HepG2 (cell line): ENCODE measurements around the gene CTSV. TPM values are rescaled to one million over a fixed set of nuclear protein-coding genes. Genes with fewer than 3 reads are reported as not detected.

Source experiments
- AHDC1 ChIP-seq: sonication (generic); formaldehyde crosslinking; IDR thresholded peaks from 2 replicates; pipeline ENCODE4 v1.5.1; 2020; ENCODE audit warnings: mild to moderate bottlenecking, missing genetic modification reagents, borderline replicate concordance
- JUN ChIP-seq: sonication (generic); formaldehyde crosslinking; IDR thresholded peaks from 2 replicates; pipeline ENCODE4 v1.4.0; 2020; ENCODE audit warnings: mild to moderate bottlenecking, missing genetic modification reagents
- MLX ChIP-seq: IDR thresholded peaks from 2 replicates; pipeline ENCODE4 v1.6.1; 2016
- NFE2 ChIP-seq: sonication (generic); formaldehyde crosslinking; IDR thresholded peaks from 2 replicates; pipeline ENCODE4 v1.4.0; 2020; ENCODE audit warnings: missing genetic modification reagents
- NFE2L1 ChIP-seq: sonication (generic); formaldehyde crosslinking; IDR thresholded peaks from 2 replicates; pipeline ENCODE4 v1.4.0; 2020; ENCODE audit warnings: missing genetic modification reagents, mild to moderate bottlenecking, borderline replicate concordance
- PATZ1 ChIP-seq: sonication (generic); formaldehyde crosslinking; IDR thresholded peaks from 2 replicates; pipeline ENCODE4 v1.4.0; 2020; ENCODE audit warnings: missing genetic modification reagents
- PLSCR1 ChIP-seq: sonication (generic); formaldehyde crosslinking; IDR thresholded peaks from 2 replicates; pipeline ENCODE4 v1.5.0; 2020; ENCODE audit warnings: missing genetic modification reagents, mild to moderate bottlenecking, borderline replicate concordance
- SOX6 ChIP-seq, 2 experiments: fragments of 450-650 bp in 1 of 2; sonication (generic) in 1 of 2; formaldehyde crosslinking in 1 of 2; IDR thresholded peaks; 2 replicates each; pipeline versions ENCODE4 v1.4.0 to v1.6.1; 2017 to 2020; ENCODE audit warnings: antibody characterized with exemption in 1 of 2, mild to moderate bottlenecking in 1 of 2, missing genetic modification reagents in 1 of 2
- TIGD3 ChIP-seq: sonication (generic); formaldehyde crosslinking; IDR thresholded peaks from 2 replicates; pipeline ENCODE4 v1.5.1; 2020; ENCODE audit warnings: mild to moderate bottlenecking, missing genetic modification reagents, borderline replicate concordance
- ZBTB7B ChIP-seq: sonication (generic); formaldehyde crosslinking; IDR thresholded peaks from 2 replicates; pipeline ENCODE4 v1.4.0; 2020; ENCODE audit warnings: missing genetic modification reagents
- ZNF333 ChIP-seq: sonication (generic); formaldehyde crosslinking; IDR thresholded peaks from 2 replicates; pipeline ENCODE4 v1.4.0; 2020; ENCODE audit warnings: mild to moderate bottlenecking, missing genetic modification reagents, borderline replicate concordance
- ZNF510 ChIP-seq: sonication (generic); formaldehyde crosslinking; IDR thresholded peaks from 2 replicates; pipeline ENCODE4 v1.4.0; 2020; ENCODE audit warnings: low read depth, mild to moderate bottlenecking, missing genetic modification reagents
- ZNF589 ChIP-seq: sonication (generic); formaldehyde crosslinking; conservative IDR thresholded peaks from 2 replicates; pipeline ENCODE4 v1.8.0; 2022; ENCODE audit warnings: mild to moderate bottlenecking, moderate library complexity, missing genetic modification reagents
- ZNF639 ChIP-seq: conservative IDR thresholded peaks from 2 replicates; pipeline ENCODE4 v1.6.1; 2018; ENCODE audit warnings: missing genetic modification reagents
- ZSCAN21 ChIP-seq: sonication (generic); formaldehyde crosslinking; IDR thresholded peaks from 2 replicates; pipeline ENCODE4 v1.8.0; 2022; ENCODE audit warnings: mild to moderate bottlenecking, missing genetic modification reagents, moderate library complexity, borderline replicate concordance
- polyA plus RNA-seq, 8 experiments: library from polyadenylated mRNA; depleted of rRNA in 3 of 8; stranded (reverse) in 7 of 8; unstranded in 1 of 8; fragments of >200 nt; fragmentation: Illumina TruSeq in 4 of 8; extraction: Trizol in 4 of 8; gene quantifications; 2 replicates each; pipeline versions ENCODE4 v1.2.1 to v1.2.3, GENCODE V29; 2011 to 2016; ENCODE audit warnings: low read depth in 4 of 8, missing spikeins in 1 of 8, mixed read lengths in 1 of 8; ENCODE audit not compliant: insufficient read depth in 1 of 8
- total RNA-seq, 5 experiments: library from RNA; depleted of rRNA; stranded (reverse); fragments of >200 nt; fragmentation: Illumina TruSeq; extraction: Trizol; gene quantifications; 2 replicates each; pipeline ENCODE4 v1.2.3, GENCODE V29; 2016; ENCODE audit warnings: low read depth in 1 of 5

Gene CTSV
- total and polyA plus RNA-seq, 2 of the 13 experiments (the other 11 are each of a cell fraction or from before 2014, with no cell fraction given): 10.6 to 12.6 TPM

GRCh38 chr9:97075289-97075985 lies 36.5 kb upstream of the CTSV start (continued):
- TF ChIP-seq AHDC1 (CRISPR knock-in tag): peak; percentile 55; the same call in 1 of the 2 replicates
- TF ChIP-seq ZSCAN21 (CRISPR knock-in tag): no peak
- TF ChIP-seq ZNF510: no peak
- no peak for TF ChIP-seq MLX
- TF ChIP-seq TIGD3 (CRISPR knock-in tag): no peak
- TF ChIP-seq ZNF333 (CRISPR knock-in tag): no peak
- no peak for TF ChIP-seq SOX6 (IDR thresholded peaks at IDR 0.05)
- peak; percentile 56 for TF ChIP-seq SOX6 (CRISPR knock-in tag; IDR thresholded peaks at IDR 0.05)
- no peak for TF ChIP-seq NFE2
- no peak for TF ChIP-seq JUN (CRISPR knock-in tag)
- TF ChIP-seq ZNF589 (CRISPR knock-in tag): no peak
- no peak for TF ChIP-seq NFE2L1 (CRISPR knock-in tag)
- no peak for TF ChIP-seq PLSCR1 (CRISPR knock-in tag)
- TF ChIP-seq PATZ1 (CRISPR knock-in tag): peak; percentile 52; the same call in 1 of the 2 replicates
- no peak for TF ChIP-seq ZBTB7B
- TF ChIP-seq ZNF639 (CRISPR knock-in tag): no peak
